Transverse colon (tissue), 3 donors: ENCODE measurements around the gene LRRC7.

Source experiments
- POLR2A ChIP-seq: fragments of 450-650 bp; IDR thresholded peaks from one replicate; pipeline ENCODE4 v1.6.1; 2016; ENCODE audit warnings: antibody characterized with exemption, mild to moderate bottlenecking, moderate library complexity
- TF ChIP-seq, protein P1 (sequence below), 5 experiments: fragments of 200-600 bp in 3 of 5; fragments of 450-650 bp in 2 of 5; sonication (generic) in 3 of 5; IDR thresholded peaks; 1 replicate in 2 of 5; 2 replicates in 3 of 5; pipeline ENCODE4 v1.5.1; 2016 to 2017; ENCODE audit warnings: antibody characterized with exemption in 5 of 5, inconsistent platforms in 3 of 5, mild to moderate bottlenecking in 2 of 5, moderate library complexity in 1 of 5

DNA sequence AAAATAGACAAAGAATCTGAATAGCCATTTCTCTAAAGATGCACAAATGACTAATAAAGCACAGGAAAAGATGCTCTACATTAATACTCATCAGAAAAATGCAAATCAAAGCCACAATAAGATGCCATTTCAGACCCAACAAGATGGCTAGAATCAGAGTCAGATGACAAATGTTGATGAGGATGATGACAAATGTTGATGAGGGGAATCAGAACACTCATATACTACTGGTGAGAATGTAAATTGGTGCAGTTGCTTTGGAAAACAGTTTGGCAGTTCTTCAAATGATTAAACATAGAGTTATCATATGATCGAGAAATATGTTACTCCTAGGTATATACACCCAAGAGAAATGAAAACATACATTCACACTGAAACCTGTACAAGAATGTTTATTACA lies 603.8 kb downstream of the LRRC7 start:
- TF ChIP-seq, protein P1, sequence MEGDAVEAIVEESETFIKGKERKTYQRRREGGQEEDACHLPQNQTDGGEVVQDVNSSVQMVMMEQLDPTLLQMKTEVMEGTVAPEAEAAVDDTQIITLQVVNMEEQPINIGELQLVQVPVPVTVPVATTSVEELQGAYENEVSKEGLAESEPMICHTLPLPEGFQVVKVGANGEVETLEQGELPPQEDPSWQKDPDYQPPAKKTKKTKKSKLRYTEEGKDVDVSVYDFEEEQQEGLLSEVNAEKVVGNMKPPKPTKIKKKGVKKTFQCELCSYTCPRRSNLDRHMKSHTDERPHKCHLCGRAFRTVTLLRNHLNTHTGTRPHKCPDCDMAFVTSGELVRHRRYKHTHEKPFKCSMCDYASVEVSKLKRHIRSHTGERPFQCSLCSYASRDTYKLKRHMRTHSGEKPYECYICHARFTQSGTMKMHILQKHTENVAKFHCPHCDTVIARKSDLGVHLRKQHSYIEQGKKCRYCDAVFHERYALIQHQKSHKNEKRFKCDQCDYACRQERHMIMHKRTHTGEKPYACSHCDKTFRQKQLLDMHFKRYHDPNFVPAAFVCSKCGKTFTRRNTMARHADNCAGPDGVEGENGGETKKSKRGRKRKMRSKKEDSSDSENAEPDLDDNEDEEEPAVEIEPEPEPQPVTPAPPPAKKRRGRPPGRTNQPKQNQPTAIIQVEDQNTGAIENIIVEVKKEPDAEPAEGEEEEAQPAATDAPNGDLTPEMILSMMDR (IDR thresholded peaks at IDR 0.05) = no peak
- TF ChIP-seq POLR2A = no peak
